Hair follicle dermal papilla cell (primary cell): ENCODE data around the gene KLF13. TPM values are rescaled to one million over a fixed set of nuclear protein-coding genes. Genes with fewer than 3 reads are reported as not detected.

Experiments used
- total RNA-seq: library from RNA; depleted of rRNA; stranded (reverse); fragments of >200 nt; gene quantifications from 2 replicates; pipeline ENCODE4 v1.2.3, GENCODE V29; 2012

Gene KLF13
- total RNA-seq = 48.9 and 63.1 TPM in 2 replicates

DNA sequence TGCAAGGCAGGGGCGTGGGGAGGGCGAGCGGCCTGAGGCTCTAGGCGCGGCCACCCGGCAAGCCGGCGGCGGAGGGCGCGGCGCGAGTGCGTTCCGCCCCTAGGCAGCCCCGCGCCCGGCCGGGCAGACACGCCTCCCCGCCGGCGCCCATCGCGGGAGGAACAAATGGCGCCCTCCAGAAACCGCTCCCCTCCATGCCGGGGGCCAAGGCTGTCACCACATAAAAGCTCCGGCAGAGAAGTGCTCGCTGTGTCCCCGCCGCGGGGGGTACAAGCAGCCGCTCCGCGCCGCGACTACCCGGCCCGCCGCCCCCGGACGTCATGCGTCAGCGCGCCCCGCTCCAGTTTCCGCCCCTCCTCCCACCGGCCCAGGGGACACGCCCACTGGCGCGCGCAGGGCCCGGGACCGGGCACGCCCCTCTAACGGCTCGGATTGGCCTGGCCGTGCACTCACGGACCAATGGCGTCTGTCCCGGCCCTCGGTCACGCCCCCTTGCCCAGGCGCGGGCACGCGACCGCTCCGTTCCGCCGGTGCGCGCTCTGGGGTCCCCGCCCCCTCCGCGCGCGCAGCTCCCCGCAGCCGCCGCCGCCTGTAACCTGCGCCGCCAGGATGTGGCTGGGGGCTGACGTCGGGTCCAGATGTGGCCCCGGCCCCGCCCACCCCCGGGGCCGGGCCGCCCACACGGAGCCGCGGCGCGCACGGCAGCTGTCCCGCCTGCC, at the start of gene KLF13:
Gene KLF13 (plus strand): TSS at position 680 of the 719 bp plus-strand sequence. CDS start 378 bp downstream, outside the sequence.

Other genes with a start within 250 kb of the KLF13 start
- gene TRPM1, start 225.1 kb upstream of the KLF13 start, total RNA-seq = not detected in 2 replicates